SU-DHL-6 (cell line): ENCODE measurements around the gene PHLDB2.

Source experiments
- H2AFZ ChIP-seq: fragments of 200-600 bp; sonication (generic); 2 replicates; pipeline ENCODE4 v1.6.1; 2014; ENCODE audit warnings: low read depth, mild to moderate bottlenecking, moderate library complexity, mixed read lengths, antibody characterized with exemption, low read length; ENCODE audit not compliant: severe bottlenecking
- H3F3A ChIP-seq: fragments of 200-600 bp; shearing (Covaris generic); 2 replicates; pipeline ENCODE4 v1.6.0; 2016; ENCODE audit warnings: antibody characterized with exemption, mild to moderate bottlenecking; ENCODE audit not compliant: insufficient read depth
- H3K27ac ChIP-seq: fragments of 200-600 bp; sonication (generic); 2 replicates; pipeline ENCODE4 v1.5.1; 2016; ENCODE audit warnings: low read depth, mild to moderate bottlenecking, low read length, moderate library complexity, mixed read lengths
- H3K27me3 ChIP-seq: fragments of 200-600 bp; sonication (generic), shearing (Covaris generic); 2 replicates; pipeline ENCODE4 v1.6.0; 2014; ENCODE audit warnings: mild to moderate bottlenecking, low read length
- H3K36me3 ChIP-seq: fragments of 200-600 bp; sonication (generic); 2 replicates; pipeline ENCODE4 v1.6.1; 2014; ENCODE audit warnings: mild to moderate bottlenecking, low read length, mixed read lengths
- H3K4me2 ChIP-seq: fragments of 300-600, 200-600 bp; shearing (Covaris generic), sonication (generic); 2 replicates; pipeline ENCODE4 v1.6.0; 2014; ENCODE audit warnings: low read length, low read depth, mild to moderate bottlenecking; ENCODE audit not compliant: poor library complexity, severe bottlenecking
- H3K4me3 ChIP-seq: fragments of 200-600 bp; sonication (generic); 2 replicates; pipeline ENCODE4 v1.5.1; 2014; ENCODE audit warnings: antibody characterized with exemption, low read length, mild to moderate bottlenecking, mixed read lengths; ENCODE audit not compliant: insufficient read depth, poor library complexity, severe bottlenecking
- H3K79me2 ChIP-seq: fragments of 200-600 bp; sonication (generic); 2 replicates; pipeline ENCODE4 v1.6.1; 2014; ENCODE audit warnings: mild to moderate bottlenecking, low read length, moderate library complexity; ENCODE audit not compliant: insufficient read depth
- H3K9ac ChIP-seq: fragments of 200-600 bp; sonication (generic); 2 replicates; pipeline ENCODE4 v1.7.0; 2014; ENCODE audit warnings: mild to moderate bottlenecking, low read length
- H3K9me2 ChIP-seq: fragments of 200-600 bp; sonication (generic); replicated peaks from 2 replicates; pipeline ENCODE4 v1.6.1; 2014; ENCODE audit warnings: low read length; ENCODE audit not compliant: insufficient read depth
- H3K9me3 ChIP-seq: fragments of 200-600 bp; sonication (generic); 2 replicates; pipeline ENCODE4 v1.6.1; 2014; ENCODE audit warnings: low read length, mixed read lengths; ENCODE audit not compliant: insufficient read depth
- H4K20me1 ChIP-seq: fragments of 200-600 bp; sonication (generic); 2 replicates; pipeline ENCODE4 v1.6.1; 2014; ENCODE audit warnings: low read depth, mild to moderate bottlenecking, antibody characterized with exemption, low read length, moderate library complexity, mixed read lengths
- EZH2phosphoT487 ChIP-seq: fragments of 200-600 bp; sonication (generic), shearing (Covaris generic); conservative IDR thresholded peaks from 2 replicates; pipeline ENCODE4 v1.6.1; 2018; ENCODE audit warnings: mild to moderate bottlenecking, antibody characterized with exemption, low read length, moderate library complexity, mixed read lengths
- TF ChIP-seq, protein P1 (sequence below): fragments of 200-600 bp; sonication (generic); IDR thresholded peaks from one replicate; pipeline ENCODE4 v1.5.1; 2017; ENCODE audit warnings: antibody characterized with exemption, mild to moderate bottlenecking, low read length, moderate library complexity; ENCODE audit not compliant: insufficient read depth, poor library complexity, severe bottlenecking

PHLDB2 gene

DNA sequence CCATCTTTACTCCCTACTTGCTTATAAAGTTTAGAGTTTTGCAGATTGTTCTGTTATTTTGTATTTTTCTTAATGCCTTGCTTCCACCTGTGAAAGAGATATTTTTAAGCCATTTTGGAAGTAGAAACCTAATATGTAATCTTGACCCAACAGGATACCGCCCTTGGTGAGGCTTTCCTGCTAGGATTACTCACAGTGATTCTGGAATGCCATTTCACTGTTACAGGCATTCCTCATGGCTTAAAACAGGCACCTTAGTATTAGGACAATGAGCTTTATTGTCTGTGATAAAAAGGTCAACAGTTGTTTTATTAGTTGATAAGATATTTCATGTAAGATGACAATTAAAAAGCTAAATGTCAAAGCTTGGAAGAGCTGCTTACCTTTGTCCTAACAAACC, 58.2 kb downstream of the PHLDB2 start:
- no peak overlapping the region for H3K27ac ChIP-seq
- TF ChIP-seq, protein P1, sequence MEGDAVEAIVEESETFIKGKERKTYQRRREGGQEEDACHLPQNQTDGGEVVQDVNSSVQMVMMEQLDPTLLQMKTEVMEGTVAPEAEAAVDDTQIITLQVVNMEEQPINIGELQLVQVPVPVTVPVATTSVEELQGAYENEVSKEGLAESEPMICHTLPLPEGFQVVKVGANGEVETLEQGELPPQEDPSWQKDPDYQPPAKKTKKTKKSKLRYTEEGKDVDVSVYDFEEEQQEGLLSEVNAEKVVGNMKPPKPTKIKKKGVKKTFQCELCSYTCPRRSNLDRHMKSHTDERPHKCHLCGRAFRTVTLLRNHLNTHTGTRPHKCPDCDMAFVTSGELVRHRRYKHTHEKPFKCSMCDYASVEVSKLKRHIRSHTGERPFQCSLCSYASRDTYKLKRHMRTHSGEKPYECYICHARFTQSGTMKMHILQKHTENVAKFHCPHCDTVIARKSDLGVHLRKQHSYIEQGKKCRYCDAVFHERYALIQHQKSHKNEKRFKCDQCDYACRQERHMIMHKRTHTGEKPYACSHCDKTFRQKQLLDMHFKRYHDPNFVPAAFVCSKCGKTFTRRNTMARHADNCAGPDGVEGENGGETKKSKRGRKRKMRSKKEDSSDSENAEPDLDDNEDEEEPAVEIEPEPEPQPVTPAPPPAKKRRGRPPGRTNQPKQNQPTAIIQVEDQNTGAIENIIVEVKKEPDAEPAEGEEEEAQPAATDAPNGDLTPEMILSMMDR, result no peak
- TF ChIP-seq EZH2phosphoT487, result no peak
- no peaks in the 10 kb centered on the region for H3F3A ChIP-seq
- H3K27me3 ChIP-seq, result no peaks in the 10 kb centered on the region
- no peaks in the 10 kb centered on the region for H3K36me3 ChIP-seq
- no peaks in the 10 kb centered on the region for H3K79me2 ChIP-seq
- H2AFZ ChIP-seq, result no peak overlapping the region
- no peaks in the 10 kb centered on the region for H4K20me1 ChIP-seq
- H3K9me2 ChIP-seq, result no peaks in the 10 kb centered on the region
- no peak overlapping the region for H3K4me2 ChIP-seq
- no peaks in the 10 kb centered on the region for H3K9me3 ChIP-seq
- no peak overlapping the region for H3K9ac ChIP-seq
- no peak overlapping the region for H3K4me3 ChIP-seq

DNA sequence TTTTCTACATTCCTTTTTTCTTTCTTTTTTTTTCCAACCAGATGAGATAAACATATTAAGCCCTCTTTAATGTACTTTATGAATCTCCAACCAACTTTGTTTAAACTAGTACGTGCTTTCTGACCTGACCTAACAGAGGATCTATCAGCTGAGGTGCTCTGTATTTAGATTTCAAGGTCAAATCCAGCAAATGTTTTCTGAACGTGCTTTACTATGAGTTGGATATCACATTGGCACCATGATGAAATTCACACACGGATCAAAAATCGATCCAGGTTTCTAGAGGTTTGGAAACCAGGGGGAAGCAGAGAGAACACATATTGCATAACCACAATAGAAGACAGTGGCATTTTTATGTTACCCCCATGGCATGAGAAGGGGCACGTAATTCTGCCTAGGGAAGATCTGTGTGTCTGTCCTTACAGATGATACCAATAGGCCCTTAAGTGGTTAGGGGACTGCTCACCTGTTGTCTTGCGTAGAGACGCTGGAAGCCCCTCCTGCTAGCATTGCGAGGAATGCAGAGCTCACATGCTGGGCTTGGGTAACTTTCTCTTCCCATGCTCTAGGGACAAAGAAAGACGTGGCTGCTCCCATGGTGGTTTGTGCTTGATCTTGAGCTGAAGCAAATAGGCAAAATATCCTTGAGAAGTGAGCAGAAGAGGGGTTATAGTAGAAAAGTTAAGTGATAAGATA, 60.5 kb downstream of the PHLDB2 start:
- H3K9me2 ChIP-seq, result no peaks in the 10 kb centered on the region
- no peaks in the 10 kb centered on the region for H3K9me3 ChIP-seq
- no peaks in the 10 kb centered on the region for H3K79me2 ChIP-seq
- H3K4me3 ChIP-seq, result no peak overlapping the region
- H3F3A ChIP-seq, result no peaks in the 10 kb centered on the region
- H3K27me3 ChIP-seq, result no peaks in the 10 kb centered on the region
- TF ChIP-seq, protein P1, result no peak
- H4K20me1 ChIP-seq, result no peaks in the 10 kb centered on the region
- no peak overlapping the region for H3K27ac ChIP-seq
- no peak overlapping the region for H3K9ac ChIP-seq
- no peak overlapping the region for H2AFZ ChIP-seq
- no peak overlapping the region for H3K4me2 ChIP-seq
- no peaks in the 10 kb centered on the region for H3K36me3 ChIP-seq

DNA sequence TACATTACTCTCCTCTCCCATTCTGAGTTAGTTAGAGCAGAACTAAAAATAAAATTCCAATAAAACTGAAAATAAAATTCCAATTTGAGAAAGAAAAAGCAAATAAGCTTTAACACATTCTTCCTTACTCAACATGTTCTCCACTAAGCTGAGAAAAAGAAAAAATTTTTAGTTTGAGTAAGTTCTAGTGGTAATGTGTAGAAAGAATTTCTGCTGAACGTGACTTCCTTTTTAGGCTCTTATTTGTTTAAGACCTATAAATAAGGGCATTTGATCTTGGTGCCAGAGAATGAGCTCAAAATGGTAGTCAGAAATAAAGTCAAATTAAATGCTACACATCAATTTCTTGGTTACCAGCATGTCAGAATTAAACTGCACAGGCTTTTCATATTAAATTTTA, 62.1 kb downstream of the PHLDB2 start:
- TF ChIP-seq EZH2phosphoT487, result no peak
- TF ChIP-seq, protein P1, result no peak
- H4K20me1 ChIP-seq, result no peaks in the 10 kb centered on the region
- no peak overlapping the region for H3K4me2 ChIP-seq
- no peaks in the 10 kb centered on the region for H3K36me3 ChIP-seq
- no peaks in the 10 kb centered on the region for H3K9me2 ChIP-seq
- no peak overlapping the region for H2AFZ ChIP-seq
- no peaks in the 10 kb centered on the region for H3K27me3 ChIP-seq
- H3K27ac ChIP-seq, result no peak overlapping the region
- H3K9me3 ChIP-seq, result no peaks in the 10 kb centered on the region
- no peaks in the 10 kb centered on the region for H3F3A ChIP-seq
- H3K9ac ChIP-seq, result no peak overlapping the region
- H3K4me3 ChIP-seq, result no peak overlapping the region
- no peaks in the 10 kb centered on the region for H3K79me2 ChIP-seq
